ENCODE measurements around the gene POLR2C. TPM values are rescaled to one million over a fixed set of nuclear protein-coding genes. Genes with fewer than 3 reads are reported as not detected.

POLR2C gene
- polyA plus RNA-seq, 4 donors = 80.0 to 87.7 (median 84.5) TPM

DNA sequence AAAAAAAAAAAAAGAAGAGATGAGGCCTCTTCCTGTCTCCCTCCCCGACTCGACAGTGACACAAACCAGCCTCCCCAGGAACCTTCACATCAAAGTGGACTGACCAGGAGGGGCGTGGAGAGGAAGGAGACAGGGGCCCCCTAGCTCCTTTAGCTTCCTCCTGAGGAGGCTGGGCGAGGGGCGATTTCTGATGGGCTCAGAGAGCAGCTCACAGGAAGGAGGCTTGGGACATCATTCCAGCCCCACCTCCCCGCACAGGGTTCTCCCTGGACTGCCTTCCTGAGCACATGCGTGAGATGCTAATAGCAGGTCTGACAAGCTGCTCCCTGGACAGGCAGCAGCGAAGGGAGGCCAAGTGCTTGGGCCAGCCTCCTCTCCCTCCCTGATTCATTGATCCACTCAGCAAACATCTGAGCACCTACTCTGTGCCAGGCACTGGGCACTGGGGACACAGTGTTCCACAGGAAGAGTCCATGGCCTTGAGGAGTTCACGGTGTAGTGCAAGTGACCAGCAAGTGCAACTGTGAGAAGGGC is 38.2 kb downstream of the POLR2C start:
- no peak for DNase-seq (ENCODE audit: low read depth in 4 of 4, low spot score in 3 of 4)

- no peak for DNase-seq (ENCODE audit: low read depth in 4 of 4, low spot score in 3 of 4)
These were observed 39.0 kb downstream of the POLR2C start for GRCh38 chr16:57501492-57501891.

DNA sequence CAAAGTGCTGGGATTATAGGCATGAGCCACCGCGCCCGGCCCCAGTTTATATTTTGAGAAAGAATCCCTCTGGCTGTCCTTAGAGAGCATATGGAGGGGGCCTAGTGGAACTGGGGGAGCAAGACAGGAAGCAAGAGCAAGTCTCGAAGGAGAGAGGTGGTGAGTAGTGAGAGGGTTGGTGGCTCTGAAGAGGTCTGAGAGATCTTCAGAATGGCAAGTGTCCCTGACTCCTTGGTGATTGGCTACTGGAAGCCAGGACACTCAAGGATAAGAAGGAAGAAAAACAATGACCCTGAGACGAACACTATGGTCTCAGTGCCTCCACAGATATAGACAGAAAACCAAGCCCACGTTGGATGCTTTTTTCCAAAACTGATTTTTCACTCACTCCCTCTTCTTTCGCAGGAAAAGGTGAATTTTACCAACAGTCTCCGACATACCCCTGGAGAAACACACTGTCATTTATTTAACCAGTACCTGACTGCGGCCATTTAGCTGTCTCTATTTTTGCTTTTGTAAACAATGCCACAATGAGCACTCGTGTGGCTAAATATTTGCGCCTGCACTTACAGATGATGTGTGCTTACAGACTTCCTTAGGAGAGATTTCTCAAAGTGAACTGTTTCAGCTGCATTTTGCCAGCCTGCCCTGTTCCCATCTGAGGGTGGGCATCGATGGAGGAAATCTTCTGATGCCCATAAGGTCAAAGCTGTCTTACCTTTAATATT is 39.7 kb downstream of the POLR2C start:
- DNase-seq (ENCODE audit: low read depth in 4 of 4, low spot score in 3 of 4) = no peak

GRCh38 chr16:57503366-57503765 is 40.9 kb downstream of the POLR2C start:
- DNase-seq (ENCODE audit: low read depth in 4 of 4, low spot score in 3 of 4) = no peak

- no peak for DNase-seq (ENCODE audit: low read depth in 4 of 4, low spot score in 3 of 4)
These were observed 41.5 kb downstream of the POLR2C start for GRCh38 chr16:57504001-57504400.

DNA sequence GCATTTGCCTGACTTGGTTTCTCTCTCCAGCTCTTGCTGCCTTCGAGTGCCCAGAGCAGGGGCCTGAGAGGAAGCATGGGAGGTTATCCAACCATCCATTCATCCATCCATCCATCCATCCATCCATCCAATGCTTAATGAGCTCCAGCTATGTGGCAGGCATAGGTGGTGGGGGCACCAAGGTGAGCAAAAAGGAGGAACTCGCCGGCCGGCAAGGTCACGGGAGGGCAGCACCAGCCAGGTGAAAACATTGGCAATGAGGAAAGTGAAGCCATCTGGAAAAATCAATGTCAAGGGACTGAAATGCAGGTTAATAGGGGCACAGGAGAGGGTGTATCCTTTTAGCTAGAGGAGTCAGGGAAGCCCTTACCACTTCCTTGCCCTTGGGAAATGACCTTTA is 42.0 kb downstream of the POLR2C start:
- no peak for DNase-seq (ENCODE audit: low read depth in 4 of 4, low spot score in 3 of 4)

DNA sequence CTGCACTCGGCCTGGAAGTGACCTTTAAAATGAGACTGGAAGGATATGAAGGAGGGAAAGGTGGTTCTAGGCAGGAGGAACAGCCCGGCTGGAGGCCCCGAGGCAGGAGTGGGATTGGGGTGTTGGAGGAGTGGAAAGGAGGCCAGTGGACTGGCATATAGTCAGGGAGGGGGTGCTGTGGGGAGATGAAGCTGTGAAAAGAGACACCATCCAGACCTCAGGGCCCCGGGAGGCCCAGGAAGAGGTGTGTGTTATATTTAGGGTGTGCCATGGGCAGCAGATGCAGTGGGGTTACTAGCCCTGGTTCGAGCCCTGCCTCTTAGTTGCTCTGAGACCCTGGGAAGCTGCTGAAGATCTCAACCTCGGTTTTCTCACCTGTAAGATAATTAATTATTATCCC is 42.7 kb downstream of the POLR2C start:
- no peak for DNase-seq (ENCODE audit: low read depth in 4 of 4, low spot score in 3 of 4)

DNA sequence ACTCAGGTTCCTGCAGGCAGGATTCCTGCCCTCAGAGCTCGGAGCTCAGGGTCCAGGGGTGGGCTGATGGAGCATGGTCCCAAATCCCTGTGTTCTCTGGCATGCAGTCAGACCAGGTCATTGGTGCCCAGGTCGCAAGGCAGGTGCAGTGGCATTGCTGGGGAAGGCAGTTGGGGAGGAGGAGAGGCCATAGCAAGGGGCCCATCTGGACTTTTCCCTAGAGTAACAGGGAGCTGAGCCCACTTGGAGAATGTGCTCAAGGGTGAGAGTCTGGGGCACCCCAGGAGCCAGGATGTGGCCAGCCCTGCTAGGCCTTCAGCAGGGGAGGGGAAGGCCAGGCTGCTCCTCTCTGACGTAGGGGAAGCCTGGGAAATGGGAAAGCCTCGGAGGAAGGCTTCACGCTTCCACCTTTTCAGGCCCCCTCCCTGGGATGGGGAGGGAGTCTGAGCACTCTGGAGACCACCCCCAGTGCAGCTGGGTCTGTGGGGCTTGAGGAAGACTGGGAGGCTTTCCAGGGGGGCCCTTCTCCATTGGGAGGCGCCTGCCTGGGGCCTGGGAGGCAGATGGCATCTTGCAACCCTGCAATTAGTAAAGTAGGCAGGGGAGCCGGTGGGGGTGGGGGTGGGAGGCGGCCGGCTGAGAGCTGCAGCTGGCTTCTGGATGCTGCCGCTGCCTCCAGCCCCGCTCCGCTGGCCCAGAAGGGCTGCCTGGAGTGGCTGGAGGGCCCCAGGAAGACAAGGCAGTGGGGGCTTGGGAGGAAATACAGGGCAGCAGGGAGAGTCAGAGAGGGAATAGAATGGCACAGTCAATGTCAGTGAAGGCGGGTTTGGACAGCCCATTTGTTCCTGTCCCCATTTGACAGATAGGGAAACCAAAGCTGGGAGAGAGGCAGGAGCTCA is 44.9 kb downstream of the POLR2C start:
- no peak for DNase-seq (ENCODE audit: low read depth in 4 of 4, low spot score in 3 of 4)

DNA sequence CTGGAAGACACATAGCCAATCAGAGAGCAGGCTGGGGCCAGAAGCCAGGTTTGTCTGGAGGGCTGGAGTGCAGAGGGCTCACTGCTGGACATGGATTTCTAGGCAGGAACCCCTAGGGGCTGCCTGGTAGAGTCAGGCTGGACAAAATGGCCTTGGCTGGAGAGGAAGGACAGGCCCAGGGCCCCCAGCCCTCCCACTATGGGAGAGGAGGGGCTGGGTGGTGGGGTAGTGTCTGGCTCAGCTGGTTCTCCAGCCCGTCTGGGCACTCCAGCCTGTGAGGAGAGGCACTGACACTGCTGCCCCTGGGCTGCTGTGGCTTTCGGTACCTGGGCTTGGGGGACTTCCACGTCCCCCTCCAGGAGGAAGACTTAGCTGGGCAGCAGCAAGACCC is 45.6 kb downstream of the POLR2C start:
- DNase-seq (ENCODE audit: low read depth in 4 of 4, low spot score in 3 of 4) = no peak

GRCh38 chr16:57509231-57509923 is 46.9 kb downstream of the POLR2C start:
- no peak for DNase-seq (ENCODE audit: low read depth in 4 of 4, low spot score in 3 of 4)

GRCh38 chr16:57510016-57510871 is 47.8 kb downstream of the POLR2C start:
- no peak for DNase-seq (ENCODE audit: low read depth in 4 of 4, low spot score in 3 of 4)

DNA sequence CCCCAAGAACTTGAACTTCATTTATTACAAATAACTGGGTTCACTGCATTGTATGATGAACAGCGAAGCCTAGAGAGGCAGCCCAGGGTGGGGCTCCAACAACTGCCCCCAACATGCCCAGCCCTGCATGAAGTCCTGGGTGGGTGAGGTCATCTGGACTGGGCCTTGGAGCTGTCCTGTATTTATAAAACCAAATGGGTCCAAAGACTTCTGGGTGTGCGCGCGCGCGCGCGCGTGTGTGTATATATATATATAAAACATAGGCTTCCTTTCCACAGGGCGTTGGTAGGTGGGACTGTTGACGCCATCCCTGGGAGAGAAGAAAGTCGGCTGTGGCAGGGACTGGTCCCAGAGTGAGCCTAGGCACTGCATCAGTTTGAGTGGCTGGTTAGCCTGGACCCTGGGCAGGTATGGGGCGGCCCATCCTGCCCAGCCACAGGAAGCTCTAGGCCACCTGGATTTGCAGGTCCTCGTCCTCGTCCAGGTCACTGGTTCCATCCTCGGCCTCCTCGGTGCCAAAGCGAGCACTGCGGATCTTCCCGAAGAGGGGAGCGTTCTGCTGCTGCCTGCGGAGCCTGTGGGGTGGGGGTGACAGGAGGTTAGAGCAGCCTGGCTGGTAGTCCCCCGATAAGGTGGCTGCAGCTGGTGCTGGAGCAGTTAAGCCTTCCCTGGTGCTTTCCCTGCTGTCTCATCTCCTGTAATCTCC is 50.0 kb downstream of the POLR2C start:
- no peak for DNase-seq (ENCODE audit: low read depth in 4 of 4, low spot score in 3 of 4)

DNA sequence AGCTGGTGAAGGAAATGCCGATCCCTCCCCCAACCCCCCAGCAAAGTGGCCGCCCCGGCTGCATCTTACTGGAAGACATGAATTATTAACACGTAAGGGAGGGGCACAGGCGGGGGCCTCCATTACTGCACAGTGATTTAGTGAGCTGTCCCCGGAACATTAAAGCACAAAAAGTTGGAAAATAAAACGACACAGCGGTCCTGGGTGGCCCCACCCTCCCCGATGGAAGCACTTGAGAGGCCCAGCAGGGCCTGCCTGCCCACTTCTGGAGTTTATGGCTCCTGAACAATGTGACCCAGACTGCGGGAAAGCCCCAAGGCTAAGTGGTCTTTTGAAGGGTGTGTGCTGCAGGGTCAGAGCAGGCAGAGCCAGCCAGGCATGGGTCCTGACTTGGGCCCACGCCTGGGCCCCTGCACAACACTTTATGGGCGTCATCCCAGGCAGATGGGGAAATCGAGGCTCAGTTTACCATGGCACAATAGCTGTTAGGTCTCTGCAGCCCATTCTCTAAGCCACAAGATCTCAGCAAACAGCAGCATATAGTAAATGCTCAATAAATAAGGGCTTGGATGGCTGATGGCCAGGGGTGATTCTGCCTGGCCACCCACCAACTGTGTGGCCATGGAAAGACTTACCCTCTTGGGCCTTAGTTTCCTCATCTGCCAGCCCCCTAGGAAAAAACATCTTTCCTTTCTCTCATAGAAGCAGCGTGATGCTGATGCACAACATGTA is 51.1 kb downstream of the POLR2C start:
- peak; percentile 62 to 81 (median 76) for DNase-seq (ENCODE audit: low read depth in 4 of 4, low spot score in 3 of 4)

DNA sequence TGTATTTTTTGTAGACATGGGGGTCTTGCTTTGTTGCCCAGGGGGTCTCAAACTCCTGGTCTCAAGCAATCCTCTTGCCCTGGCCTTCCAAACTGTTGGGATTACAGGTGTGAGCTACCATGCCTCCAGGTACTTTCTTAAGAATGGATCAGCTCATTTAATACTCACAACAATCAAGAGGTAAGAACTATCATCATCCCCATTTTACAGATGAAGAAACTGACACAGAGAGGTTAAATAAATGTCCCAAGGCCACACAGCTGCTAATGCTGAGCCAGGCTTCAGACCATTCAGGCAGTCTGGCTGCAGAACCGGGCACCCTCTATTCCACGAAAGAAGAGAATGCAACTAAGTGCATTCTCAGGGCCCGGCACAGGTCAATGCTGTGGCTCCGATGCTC is 51.9 kb downstream of the POLR2C start:
- DNase-seq (ENCODE audit: low read depth in 4 of 4, low spot score in 3 of 4) = no peak

DNA sequence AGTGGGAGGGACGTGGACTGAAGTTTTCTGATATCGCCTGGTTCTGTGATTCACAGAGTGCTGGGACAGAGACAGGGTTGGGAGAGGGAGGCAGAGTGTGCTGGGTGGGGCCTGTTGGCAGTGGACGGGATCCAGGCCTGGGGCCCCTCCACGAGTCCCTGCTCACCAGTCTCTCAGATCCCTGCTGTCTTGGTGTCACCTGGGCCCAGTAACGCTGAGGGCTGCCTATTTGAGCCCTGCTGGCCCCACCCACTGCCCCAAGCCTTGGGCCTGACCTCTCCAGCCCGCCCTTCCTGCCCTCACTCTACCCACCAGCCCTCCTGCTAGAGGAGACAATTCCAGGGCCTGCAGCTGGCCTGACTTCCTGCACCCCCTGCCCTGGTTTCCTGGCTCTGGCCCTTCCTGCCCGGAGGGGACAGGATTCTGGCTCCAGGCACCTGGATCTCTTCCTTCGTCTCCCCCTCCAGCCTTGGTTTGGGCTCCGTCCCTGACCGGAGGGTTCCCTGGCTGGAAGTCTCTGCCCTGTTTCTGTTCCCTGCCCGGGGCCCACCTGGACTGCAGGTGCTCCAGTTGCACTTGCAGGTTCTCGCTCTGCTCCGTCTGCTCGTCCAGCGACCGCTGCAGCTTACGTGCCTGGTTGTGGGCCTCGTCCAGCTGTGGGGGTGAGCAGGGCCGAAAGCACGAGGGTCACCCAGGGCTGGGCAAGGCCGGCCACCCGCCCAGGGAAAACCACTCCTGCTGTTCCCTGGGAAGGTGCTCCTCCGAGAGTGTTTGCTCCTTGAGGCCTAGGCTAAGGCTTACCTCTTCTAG is 52.5 kb downstream of the POLR2C start:
- DNase-seq (ENCODE audit: low read depth in 4 of 4, low spot score in 3 of 4) = no peak

DNA sequence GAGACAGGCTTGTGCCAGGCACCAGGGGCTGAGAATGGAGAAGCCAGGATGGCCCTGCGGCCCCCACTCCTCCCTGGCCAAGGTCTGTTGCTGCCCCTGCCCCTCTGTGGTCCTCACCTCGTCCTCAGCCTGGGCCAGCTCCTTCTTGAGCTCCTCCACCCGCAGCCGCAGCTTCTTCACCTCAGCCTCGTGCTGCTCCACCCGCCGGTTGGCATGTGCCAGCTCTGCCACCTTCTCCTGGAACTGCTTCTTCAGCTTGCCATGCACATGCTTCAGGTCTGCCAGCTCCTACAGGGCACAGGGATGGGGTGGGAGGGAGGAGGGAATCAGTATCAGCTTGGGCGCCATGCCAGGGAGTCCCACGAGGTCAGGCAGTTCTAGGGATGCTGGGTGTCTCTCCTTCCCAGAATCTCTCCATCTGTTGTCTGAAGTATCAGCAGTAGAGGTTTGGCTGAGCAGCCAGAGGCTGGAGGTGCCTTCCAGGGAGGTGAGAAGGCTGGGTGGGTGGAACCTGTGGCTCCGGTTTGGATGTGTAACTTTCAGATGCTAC is 53.8 kb downstream of the POLR2C start:
- no peak for DNase-seq (ENCODE audit: low read depth in 4 of 4, low spot score in 3 of 4)

DNA sequence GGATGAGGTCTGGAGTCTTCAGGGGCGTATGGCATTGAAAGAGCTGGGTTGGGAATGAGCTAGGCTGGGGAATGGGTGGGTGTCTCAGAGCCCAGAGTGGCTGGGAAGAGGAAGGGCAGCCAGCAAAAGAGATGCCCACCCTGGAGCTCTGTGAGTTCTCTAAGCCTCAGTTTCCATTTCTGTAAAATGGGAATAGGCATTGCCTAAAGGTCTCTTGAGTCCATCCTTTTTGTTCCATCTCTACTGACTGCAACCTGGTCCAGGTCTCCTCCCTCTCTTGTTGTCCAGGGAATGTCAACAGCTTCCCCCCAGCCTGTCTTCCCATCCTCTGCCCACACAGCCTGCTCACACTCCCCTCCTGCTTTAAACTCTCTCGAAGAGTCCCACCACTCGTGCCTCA is 54.3 kb downstream of the POLR2C start:
- DNase-seq (ENCODE audit: low read depth in 4 of 4, low spot score in 3 of 4) = no peak
